Nucleus accumbens (tissue), 56 donors: ENCODE results near the gene DLGAP1.

Experiments used
- DNase-seq, 56 donors: peaks; one replicate each; lab custom pipeline; 2025; lab: John Stamatoyannopoulos, UW

DLGAP1 gene

DNA sequence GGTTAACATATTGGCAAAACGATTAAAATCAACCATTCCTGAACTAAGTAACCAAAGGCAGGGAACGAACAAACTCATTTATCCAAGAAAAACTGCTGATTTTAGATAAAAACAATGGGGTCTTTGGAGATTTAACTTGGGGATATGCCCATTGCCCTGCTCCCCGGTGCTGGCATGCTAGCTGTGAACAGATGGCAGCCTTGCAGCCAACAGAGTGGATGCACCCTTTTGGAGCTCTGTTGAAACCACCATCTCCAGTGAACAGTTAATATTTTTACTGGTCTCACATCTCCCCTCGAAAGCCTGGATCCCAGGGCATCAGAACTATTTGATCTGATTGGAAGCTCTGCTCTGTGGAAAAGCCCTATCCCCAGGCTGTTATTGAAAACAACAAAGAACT lies 702.0 kb downstream of the DLGAP1 start:
- no peak for DNase-seq

DNA sequence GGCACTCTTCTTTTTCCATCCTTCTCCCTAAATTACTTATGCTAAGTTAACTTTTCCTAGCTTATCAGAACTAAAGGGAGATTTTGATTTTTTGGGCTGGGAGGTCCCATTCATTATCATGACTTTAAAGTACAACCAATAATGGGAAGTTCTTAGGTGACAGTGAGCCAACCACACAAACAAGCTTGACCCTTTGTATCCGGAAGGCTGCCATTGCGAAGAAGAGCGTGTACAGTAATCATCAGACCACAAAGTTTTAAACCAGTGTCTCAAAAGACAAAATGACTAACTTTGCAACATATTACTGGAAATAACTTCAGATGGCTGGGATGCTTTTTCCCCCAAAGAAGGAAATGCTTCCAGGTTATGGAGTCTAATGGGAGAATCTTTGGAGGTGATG lies 707.0 kb downstream of the DLGAP1 start:
- no peak for DNase-seq

DNA sequence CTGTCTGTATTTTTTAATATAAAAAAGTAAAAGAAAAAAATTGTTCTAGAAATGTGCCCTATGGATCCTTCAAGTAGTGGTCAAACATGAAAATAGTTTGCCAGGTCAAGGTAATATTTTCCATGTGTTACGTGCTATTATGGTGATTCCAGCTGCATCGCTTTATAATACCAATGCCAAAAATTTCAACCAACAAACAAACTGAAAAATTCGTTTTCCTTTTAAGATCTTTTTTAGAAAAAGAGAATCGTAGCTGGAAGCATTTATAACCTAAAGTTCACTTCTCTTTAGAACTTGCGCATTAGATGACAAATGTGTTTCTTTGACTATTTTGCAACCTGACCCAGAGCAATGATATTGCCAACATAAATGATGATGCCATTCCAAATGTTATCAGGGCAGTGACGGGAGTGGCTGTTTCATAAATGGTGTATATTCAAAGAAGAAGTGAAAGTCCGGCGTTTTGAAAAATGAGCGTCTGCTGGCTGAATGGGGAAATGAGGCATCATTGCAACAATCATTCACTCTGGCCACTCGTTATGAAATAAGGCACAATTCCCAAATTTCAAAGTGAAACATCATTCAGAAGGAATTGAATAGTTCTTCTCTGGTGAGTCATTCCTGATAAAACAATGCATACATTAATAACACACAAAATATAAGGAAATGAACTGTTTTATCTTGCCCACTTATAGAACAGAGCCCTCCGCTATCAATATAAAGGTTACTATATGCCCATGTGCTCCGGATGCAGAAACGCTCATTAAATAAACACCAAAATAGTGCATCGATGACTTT lies 707.7 kb downstream of the DLGAP1 start:
- no peak for DNase-seq

DNA sequence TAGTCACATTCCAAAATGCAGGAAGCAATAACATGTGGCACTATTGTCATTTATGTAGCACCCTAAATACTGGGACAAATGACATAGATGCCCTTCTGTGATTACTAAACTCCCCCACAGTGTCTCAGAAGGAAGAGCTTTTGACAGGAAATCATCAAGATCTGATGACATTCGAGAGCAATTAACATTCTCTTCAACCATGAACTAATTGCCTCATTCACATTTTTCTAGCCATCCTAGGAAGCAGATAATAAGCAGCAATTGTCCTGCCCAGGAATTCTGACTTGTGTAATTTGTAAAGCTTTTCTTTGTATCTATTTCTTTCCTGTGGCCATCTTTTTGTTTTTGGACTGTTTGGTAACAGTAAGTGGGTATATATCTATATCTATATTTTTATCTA lies 712.6 kb downstream of the DLGAP1 start:
- no peak for DNase-seq

DNA sequence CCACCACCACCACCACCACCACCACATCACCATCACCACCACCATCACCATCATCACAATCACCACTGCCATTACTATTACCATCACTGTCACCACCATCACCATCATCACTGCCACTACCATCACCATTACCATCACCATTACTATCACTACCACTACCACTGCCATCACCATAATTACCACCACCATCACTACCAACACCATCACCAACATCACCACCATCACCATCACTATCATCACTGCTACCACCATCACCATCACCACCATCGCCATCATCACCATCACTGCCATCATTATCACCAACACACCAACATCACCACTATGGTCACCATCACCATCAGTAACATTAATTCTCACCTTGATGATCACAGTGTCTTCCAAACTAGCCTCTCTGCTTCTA lies 713.8 kb downstream of the DLGAP1 start:
- no peak for DNase-seq

DNA sequence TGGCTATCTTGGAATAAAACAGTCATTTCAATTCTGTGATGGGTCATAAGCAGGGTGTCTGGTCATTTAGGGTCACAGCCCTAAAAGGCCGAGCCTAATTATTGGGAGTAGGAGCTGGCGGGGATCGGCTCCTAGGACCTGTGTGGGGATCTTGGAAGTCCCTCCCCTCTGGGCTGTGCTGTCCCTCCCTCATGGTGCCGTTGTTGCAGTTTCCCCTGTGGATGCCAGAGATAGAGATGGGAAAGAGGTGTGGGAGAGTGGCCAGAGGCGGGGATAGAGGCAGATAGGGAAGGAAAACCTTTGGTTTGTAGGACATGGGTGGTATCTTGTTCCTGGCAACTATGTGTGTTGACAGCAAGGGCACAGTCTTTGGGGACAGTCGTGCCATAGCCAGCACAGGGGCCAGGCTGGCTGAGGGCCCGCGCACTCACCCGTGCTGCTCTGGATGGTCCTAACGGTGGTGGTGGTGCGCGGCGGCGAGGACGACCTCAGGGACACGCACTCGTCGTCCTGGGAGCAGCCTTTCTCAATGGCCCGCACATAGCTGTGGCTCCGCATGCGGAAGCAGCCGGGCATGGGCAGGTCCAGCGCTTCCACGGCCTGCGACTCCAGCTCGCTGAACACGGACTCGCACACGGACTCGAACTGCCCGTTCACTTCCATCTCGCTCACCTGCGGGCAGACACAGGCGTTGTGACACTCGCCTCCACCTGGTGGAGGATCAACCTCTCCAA lies 726.2 kb downstream of the DLGAP1 start:
- DNase-seq = no peak

DNA sequence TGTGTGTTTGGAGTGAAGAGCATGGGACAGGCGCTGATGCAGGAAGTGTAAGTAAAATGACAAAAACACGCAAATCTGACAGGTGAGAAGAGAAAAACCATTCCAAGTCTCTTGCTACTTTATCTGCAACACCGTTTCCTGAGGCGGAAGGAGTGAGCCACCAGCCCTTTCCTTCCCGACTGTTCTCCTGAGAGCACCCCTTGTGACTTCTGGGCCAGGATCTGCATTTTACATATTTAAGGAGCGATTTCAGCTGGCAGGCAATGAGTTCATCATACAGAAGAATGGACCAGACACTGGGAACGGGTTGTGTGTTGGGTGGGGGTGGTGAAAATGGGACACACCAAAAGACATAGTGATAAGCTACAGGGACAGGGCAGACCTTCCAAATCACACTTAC lies 727.8 kb downstream of the DLGAP1 start:
- no peak for DNase-seq

DNA sequence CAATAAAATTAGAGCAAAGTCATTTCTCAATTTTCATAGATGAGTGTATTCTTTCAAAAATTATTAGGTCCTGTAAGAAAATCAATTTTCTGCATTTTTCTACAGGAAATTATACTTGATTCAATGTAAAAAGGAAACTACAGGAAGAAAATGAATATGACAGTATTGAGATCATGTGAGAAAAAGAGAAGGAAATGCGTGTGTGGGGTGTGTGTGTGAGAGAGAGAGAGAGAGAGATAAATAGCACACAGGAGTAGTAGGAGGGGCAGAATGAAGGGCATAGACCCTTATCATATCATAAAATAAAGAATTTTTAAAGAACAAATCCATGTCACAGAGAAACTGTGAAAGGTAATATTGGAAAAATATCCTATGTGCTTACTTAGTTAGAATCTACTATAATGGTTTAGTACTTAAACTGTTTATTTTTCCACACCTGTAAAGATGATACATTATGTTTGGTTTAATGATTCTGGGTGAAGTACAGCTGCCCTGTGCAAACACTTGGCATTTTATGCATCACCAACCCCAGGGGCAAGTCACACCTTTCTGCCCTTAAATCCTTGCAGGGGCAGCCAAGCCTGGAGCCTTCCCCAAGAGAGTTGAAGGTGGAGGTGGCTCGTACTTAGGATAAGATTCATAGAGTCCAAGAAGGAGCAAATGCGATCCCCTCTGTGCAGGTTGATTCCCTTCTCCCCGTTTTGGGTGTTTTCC lies 728.7 kb downstream of the DLGAP1 start:
- no peak for DNase-seq

DNA sequence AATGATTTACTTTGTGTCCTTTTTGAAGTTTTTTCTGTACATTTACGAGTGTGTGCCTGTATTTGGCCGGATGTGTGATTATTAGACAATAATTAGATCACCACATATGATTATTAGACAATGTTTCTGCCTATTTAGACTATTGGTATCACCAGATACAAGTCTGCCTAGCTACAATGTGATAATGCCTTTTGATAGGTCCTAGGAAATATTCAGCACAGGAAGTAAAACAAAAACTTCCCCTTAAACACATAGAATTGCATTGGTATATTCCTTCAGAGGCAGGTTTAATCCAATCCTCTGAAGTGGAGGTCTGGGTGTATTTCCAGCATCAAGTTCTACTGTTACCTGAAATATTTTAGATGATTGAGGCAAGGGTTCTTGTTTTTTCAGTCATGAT lies 730.0 kb downstream of the DLGAP1 start:
- DNase-seq = no peak

DNA sequence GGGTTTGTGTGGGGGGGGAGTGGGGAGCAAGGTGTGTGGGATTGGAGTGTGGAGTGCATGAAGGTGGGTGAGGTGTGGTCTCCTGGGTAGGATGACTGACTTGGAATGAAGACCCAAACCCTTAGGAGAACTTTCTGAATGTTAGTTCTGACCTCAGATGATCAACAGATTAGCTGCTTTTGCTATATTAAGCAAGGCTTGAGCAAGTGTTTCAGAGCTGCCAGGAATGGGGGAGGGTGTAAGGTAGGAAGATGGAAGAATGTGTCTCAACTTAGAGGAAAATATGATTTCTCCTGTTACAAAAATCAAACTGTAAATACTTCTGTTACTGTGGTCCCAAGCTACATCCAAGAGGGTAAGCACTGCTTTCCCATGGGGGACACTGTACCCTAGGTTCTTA lies 731.6 kb downstream of the DLGAP1 start:
- no peak for DNase-seq

DNA sequence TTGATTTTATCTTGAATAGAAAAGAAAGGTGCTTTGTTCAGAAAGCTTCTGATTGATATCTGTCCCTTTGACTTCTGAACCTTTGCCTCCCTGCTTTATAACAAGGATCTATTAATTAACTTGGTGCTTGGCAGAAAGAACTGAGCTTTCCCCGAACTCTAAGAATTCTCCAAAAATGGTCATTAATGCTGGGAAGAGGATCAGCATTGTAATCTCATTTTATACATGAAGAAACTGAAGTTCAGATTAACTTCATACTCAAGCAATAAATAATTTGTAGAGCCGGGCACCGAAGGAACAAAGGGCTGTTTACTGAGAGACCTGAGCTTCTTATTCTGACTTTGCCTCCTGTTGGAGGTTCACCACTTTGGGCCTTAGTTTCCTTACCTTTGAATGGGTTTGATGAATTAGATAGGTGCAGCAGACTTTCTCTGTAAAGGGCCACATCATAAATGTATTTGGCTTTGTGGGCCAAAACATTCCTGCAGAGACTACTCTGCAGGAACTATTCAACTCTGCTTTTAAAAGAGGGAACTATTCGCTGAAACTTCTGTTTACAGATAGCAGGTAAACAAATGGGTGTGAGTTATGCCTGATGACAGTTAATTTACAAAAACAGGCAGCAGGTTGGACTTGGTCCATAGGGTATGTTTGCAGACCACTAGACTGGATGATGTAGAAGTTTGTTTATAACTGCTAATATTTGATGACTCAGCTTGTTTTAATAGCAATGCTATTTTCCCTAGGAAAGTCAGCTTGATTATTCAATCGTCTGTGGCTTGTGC lies 732.3 kb downstream of the DLGAP1 start:
- DNase-seq = no peak

DNA sequence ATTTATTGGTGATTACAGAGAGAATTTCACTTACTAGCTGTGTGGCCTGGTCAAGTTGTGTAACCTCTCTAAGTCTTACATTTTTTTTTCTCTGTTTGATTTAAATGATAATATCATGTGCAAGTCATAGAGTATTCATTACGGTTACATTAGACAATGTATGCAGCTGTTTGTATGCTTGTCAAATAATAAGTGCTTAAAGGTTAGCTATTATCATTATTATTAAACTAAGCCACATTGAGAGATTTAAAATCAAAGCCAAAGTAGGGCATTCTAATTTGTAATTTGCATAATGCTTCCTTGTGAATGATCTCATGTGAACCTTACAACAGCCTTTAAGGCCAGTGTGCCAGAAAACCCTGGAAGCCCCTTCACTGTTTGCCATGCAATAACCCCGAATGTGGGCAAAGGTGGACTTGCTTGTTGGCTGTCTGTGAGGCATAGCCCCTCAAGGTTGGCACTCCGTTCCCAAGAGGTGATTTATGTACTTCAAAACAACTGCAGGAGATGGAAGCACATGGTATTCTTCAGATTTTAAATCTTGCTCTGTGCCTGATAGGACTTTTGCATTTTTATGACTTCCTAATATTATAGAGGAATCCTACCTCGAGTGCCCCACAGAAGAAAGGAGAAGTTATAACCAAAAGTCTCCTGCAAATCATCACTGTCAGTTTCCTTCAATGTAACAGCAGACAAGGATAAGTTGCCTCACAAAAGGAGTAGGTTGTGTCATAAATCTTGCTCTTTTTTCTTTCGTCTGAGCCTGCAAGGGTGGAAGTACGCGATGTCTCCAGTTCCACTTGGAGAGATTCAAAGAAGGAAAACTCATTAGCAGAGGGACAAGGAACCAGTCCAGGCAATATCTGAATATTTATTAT lies 733.1 kb downstream of the DLGAP1 start:
- no peak for DNase-seq

DNA sequence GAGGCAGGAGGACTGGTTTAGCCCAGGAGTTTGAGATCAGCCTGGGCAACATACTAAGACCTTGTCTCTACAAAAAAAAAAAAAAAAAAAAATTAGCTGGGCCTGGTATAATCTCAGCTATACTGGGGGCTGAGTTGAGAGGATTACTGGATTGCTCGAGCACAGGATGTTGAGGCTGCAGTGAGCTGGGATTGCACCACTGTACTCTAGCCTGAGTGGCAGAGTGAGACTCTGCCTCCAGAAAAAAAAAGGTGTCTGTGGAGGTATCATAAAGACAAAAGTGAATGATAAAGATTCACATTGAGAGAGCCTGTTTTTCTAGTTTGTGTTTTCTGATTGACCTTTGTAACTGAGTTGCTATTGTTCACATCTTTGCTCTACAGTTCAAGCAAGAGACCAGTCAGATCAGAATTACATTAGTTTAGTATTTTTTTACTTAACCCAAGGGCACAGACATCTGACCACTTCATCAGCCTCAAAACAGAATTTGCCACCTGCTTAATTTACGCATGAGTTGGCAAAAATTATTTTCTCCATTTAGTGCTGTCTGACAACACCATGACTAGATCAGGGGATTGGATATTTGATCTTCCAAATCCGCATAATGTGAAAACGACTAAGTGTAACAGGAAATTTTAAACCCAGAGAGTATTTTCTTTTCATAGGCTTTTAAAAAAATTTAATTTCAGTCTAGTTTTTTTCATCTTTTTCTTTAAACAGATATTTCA lies 734.1 kb downstream of the DLGAP1 start:
- DNase-seq = no peak

DNA sequence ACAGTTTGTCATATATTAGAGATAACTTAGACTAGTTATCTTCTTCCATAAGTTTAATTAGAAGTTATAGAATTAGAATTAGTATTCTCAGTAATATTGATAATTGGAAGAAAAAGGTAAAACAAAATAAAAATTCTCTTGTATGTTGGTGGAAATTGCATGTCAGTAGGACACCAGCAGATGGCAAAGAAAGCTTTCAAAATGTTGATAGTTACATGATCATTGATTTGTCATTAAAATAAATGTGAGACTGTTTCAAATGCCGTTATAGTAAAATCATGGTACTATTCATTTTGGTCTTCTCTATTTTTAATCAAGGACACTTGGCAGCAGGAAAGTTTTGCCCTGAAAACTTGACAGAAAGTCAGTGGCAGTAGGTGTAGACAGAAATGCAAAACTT lies 734.9 kb downstream of the DLGAP1 start:
- no peak for DNase-seq

DNA sequence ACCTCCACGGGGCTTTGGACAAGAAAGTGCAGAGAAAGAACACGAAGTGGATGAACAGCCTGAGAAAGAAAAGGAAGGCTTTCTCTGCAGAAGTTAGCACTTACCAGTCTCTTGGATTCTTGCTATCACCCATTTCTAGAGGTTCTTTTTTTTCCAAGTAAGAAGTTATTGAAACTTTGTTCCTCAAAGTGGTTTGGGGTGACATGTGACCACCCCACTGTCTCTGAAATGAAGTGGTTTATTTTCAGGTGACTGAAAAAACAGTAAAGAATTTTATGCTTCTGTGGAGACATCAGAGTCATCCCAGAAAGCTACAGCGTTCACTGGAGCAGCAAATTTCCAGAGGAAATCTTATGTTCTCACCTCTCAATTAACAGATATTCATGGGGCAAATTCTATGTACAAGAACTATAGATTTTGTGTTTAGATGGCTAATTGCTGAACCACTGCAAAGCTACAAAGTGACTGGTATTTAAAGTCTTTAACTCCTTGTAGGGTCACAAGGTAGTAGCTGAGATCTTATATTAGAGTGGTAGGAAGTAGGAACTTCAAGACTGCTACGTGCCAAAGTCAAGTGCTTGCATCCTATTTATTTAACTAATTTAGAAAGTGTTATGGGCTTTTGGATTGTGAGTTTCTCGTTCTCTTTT lies 737.6 kb downstream of the DLGAP1 start:
- DNase-seq = no peak

DNA sequence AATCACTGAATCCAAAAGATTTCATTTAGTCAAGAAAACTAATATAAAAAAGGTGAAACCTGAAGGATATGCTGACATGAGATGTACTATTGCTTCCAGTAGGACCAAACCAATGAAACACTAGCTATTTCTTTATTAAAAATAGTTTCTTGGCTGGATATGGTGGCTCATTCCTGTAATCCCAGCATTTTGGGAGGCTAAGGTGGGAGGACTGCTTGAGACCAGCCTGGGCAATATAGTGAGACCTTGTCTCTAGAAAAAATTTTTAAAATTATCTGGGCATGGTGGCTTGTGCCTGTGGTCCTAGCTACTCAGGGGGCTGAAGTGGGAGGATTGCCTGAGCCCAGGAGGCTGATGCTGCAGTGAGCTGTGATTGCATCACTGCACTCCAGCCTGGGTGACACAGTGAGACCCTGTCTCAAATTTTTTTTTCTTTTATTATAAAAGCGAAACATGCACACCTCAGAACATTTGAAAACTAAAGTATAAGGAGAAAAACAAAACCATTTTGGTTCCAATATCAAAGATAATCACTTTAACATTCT lies 738.9 kb downstream of the DLGAP1 start:
- DNase-seq = no peak

DNA sequence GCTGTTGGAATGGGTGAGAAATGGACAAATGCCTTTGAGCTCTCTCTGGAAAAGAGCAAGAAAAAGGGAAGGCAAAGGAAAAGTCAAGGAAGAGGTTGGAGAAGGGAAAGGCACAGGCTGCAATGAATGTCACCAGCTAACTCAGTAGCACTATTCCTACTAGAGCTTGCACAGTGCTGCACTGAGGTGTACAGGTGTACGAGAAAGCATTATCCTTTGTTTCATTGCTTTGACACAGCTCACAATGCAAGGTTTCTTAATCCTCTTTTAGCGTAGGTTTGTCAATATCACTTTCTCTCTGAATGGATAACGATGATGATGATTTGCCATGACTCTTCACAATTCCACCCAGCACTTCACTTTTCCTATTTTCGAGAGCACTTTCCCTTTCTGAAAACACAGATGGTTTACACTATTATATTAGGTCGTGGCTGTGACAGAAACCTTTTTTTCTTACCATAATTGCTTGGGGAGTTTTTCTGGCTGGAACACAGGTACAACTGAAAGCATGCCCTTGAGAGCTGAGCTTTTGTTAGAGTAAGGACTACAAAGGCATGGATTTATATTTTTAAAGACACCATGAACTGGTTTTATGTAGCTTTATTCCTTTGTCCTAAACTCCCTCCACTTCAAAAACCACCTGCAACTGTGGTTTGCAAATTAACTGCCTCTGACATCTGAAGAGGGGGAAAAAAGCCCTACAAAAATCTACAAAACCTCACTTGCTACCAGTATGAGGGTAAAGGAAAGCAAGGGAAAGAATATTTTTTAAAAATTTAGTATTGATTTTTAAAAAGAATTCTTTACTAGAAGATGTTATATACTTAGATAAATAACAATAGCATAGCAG lies 739.7 kb downstream of the DLGAP1 start:
- no peak for DNase-seq
